HG03520 (cell line): ENCODE results near the gene RPEL1.
"Not testable (repeated sequence)": the region's sequence is repeated elsewhere in the genome, so short reads cannot be mapped to it uniquely, and the experiment has no call there.

Experiments
- ATAC-seq: cut with Tn5 transposase; IDR thresholded peaks from one replicate; pipeline ENCODE4 v1.9.1; 2021; ENCODE audit warnings: mild to moderate bottlenecking, moderate library complexity; ENCODE audit not compliant: unreplicated experiment

The RPEL1 gene

GRCh38 chr10:103245587-103245986 lies at the start of gene RPEL1:
TSS of gene RPEL1 (plus strand) at chr10:103245887. CDS start at chr10:103245997, 110 bp downstream.
- not testable (repeated sequence) for ATAC-seq

GRCh38 chr10:103196516-103196915 lies 49.2 kb upstream of the RPEL1 start:
- ATAC-seq = no peak

- ATAC-seq = no peak
Observed at GRCh38 chr10:103197174-103197573, 48.5 kb upstream of the RPEL1 start.

GRCh38 chr10:103197903-103198302 lies 47.8 kb upstream of the RPEL1 start:
- ATAC-seq = no peak

GRCh38 chr10:103198648-103199047 lies 47.0 kb upstream of the RPEL1 start:
- no peak for ATAC-seq

GRCh38 chr10:103199488-103199887 lies 46.2 kb upstream of the RPEL1 start:
- no peak for ATAC-seq

GRCh38 chr10:103202319-103202718 lies 43.4 kb upstream of the RPEL1 start:
- no peak for ATAC-seq

- no peak for ATAC-seq
Observed at GRCh38 chr10:103203466-103203865, 42.2 kb upstream of the RPEL1 start.

- no peak for ATAC-seq
Observed at GRCh38 chr10:103204353-103205255, 41.1 kb upstream of the RPEL1 start.

GRCh38 chr10:103205401-103205800 lies 40.3 kb upstream of the RPEL1 start:
- not testable (repeated sequence) for ATAC-seq

GRCh38 chr10:103206715-103207114 lies 39.0 kb upstream of the RPEL1 start:
- ATAC-seq = not testable (repeated sequence)

GRCh38 chr10:103207141-103207540 lies 38.5 kb upstream of the RPEL1 start:
- ATAC-seq = no peak

GRCh38 chr10:103207643-103208042 lies 38.0 kb upstream of the RPEL1 start:
- not testable (repeated sequence) for ATAC-seq

- ATAC-seq = not testable (repeated sequence)
Observed at GRCh38 chr10:103210262-103210661, 35.4 kb upstream of the RPEL1 start.

- ATAC-seq = no peak
Observed at GRCh38 chr10:103215601-103216000, 30.1 kb upstream of the RPEL1 start.

GRCh38 chr10:103216362-103216761 lies 29.3 kb upstream of the RPEL1 start:
- ATAC-seq = not testable (repeated sequence)

GRCh38 chr10:103224133-103224532 lies 21.6 kb upstream of the RPEL1 start:
- ATAC-seq = no peak

- not testable (repeated sequence) for ATAC-seq
Observed at GRCh38 chr10:103224721-103225120, 21.0 kb upstream of the RPEL1 start.

GRCh38 chr10:103225939-103226338 lies 19.7 kb upstream of the RPEL1 start:
- no peak for ATAC-seq

- ATAC-seq = no peak
Observed at GRCh38 chr10:103227416-103227815, 18.3 kb upstream of the RPEL1 start.

- ATAC-seq = no peak
Observed at GRCh38 chr10:103231047-103231551, 14.6 kb upstream of the RPEL1 start.

GRCh38 chr10:103232131-103232673 lies 13.5 kb upstream of the RPEL1 start:
- no peak for ATAC-seq
